Stomach (tissue), 9 donors: ENCODE results near the gene EVL. TPM values are rescaled to one million over a fixed set of nuclear protein-coding genes. Genes with fewer than 3 reads are reported as not detected.

Source experiments
- DNase-seq, 2 donors: peaks; one replicate each; pipeline versions ENCODE4 v3.0.0 to v3.0.0-alpha.2; 2013 to 2019
- H3K27ac ChIP-seq, 5 donors: fragments of 200-600 bp in 4 of 5; sonication (generic) in 4 of 5; one replicate each; pipeline ENCODE4 v1.5.1; 2013 to 2019; ENCODE audit warnings: mild to moderate bottlenecking in 1 of 5, moderate library complexity in 1 of 5
- H3K27me3 ChIP-seq, 3 donors: fragments of 200-600 bp; sonication (generic); one replicate each; pipeline ENCODE4 v1.5.1; 2017 to 2019; ENCODE audit warnings: mixed run types in 1 of 3
- H3K36me3 ChIP-seq, 4 donors: fragments of 200-600 bp; sonication (generic); 1 replicate in 3 of 4; 2 replicates in 1 of 4; pipeline ENCODE4 v1.5.1; 2016 to 2019
- H3K4me1 ChIP-seq, 4 donors: fragments of 200-600 bp; sonication (generic); one replicate each; pipeline ENCODE4 v1.5.1; 2016 to 2019
- H3K4me3 ChIP-seq, 4 donors: fragments of 200-600 bp; sonication (generic) in 3 of 4; one replicate each; pipeline ENCODE4 v1.5.1; 2016 to 2019; ENCODE audit warnings: mild to moderate bottlenecking in 1 of 4
- H3K9me3 ChIP-seq, 4 donors: fragments of 200-600 bp; sonication (generic); one replicate each; pipeline ENCODE4 v1.5.1; 2016 to 2019
- EP300 ChIP-seq: sonication (generic); formaldehyde crosslinking; IDR thresholded peaks from one replicate; pipeline ENCODE4 v1.6.1; 2017; ENCODE audit warnings: antibody characterized with exemption
- POLR2A ChIP-seq, 4 donors: fragments of 450-650 bp; IDR thresholded peaks; one replicate each; pipeline ENCODE4 v1.6.1; 2016; ENCODE audit warnings: antibody characterized with exemption in 4 of 4, control low read depth in 2 of 4, mild to moderate bottlenecking in 1 of 4, moderate library complexity in 1 of 4
- POLR2AphosphoS5 ChIP-seq, 3 donors: sonication (generic); formaldehyde crosslinking; IDR thresholded peaks; one replicate each; pipeline ENCODE4 v1.6.1; 2016; ENCODE audit warnings: antibody characterized with exemption in 3 of 3
- WGBS, 5 donors: extraction: QIAGEN DNeasy Blood & Tissue Kit in 3 of 5; methylation state at CpG; one replicate each; pipeline versions ENCODE4 v1.1.5 to v1.1.7; 2013 to 2018; 5-methylcytosine and 5-hydroxymethylcytosine counted together
- intact Hi-C: fragments of 100-400 bp; cut with DNase I; formaldehyde crosslinking; loops from one replicate; pipeline ENCODE4 v1.15.1; 2023; ENCODE audit warnings: low total_unique reads
- polyA plus RNA-seq, 3 donors: library from polyadenylated mRNA; stranded (reverse); fragments of 200-250 nt; gene quantifications; one replicate each; pipeline ENCODE4 v1.2.3, GENCODE V29; 2013
- total RNA-seq, 5 donors: library from RNA; depleted of rRNA; stranded (reverse); fragments of >200 nt; gene quantifications; one replicate each; pipeline versions ENCODE4 v1.1.0 to v1.2.3, GENCODE V29; 2014 to 2016
- TF ChIP-seq, protein P1 (sequence below), 7 experiments: fragments of 450-650 bp in 4 of 7; fragments of 200-600 bp in 3 of 7; sonication (generic) in 3 of 7; IDR thresholded peaks; one replicate each; pipeline ENCODE4 v1.5.1; 2016 to 2019; ENCODE audit warnings: antibody characterized with exemption in 7 of 7, control low read depth in 2 of 7, mild to moderate bottlenecking in 1 of 7
- donor health status: healthy with polysubstance abuse.
- donor health status: Bipolar disorder and iron deficiency.
- donor health status: healthy.

EVL gene
- total and polyA plus RNA-seq, 8 donors = 23.3 to 111 (median 39.7) TPM

DNA sequence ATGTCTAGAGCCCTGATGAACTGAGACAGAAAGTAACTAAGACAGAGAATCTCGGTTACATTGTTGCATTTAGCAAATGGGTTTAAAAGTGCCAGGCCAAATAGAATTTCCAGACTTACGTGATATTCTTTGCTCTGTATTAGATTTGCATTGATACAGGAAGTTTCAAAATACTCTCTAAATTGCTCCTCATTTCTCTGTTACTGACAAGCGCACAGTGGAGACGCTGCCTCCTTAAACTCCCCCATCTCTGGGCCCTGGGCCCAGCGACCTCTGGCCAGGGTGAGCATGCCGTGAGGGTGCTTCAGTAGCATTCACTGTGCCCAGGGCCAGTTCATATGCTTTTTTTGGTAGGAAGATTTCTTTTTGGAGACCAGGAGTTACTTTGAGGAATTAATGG, 22.9 kb upstream of the EVL start:
- H3K4me3 ChIP-seq = no peak overlapping the region
- no peaks in the 10 kb centered on the region for H3K9me3 ChIP-seq
- intact Hi-C loops = no loop called here
- TF ChIP-seq, protein P1, sequence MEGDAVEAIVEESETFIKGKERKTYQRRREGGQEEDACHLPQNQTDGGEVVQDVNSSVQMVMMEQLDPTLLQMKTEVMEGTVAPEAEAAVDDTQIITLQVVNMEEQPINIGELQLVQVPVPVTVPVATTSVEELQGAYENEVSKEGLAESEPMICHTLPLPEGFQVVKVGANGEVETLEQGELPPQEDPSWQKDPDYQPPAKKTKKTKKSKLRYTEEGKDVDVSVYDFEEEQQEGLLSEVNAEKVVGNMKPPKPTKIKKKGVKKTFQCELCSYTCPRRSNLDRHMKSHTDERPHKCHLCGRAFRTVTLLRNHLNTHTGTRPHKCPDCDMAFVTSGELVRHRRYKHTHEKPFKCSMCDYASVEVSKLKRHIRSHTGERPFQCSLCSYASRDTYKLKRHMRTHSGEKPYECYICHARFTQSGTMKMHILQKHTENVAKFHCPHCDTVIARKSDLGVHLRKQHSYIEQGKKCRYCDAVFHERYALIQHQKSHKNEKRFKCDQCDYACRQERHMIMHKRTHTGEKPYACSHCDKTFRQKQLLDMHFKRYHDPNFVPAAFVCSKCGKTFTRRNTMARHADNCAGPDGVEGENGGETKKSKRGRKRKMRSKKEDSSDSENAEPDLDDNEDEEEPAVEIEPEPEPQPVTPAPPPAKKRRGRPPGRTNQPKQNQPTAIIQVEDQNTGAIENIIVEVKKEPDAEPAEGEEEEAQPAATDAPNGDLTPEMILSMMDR (IDR thresholded peaks at IDR 0.05) = no peak
- peaks cover 0 to 26% (median 8%) of the 10 kb centered on the region in 4 donors for H3K4me1 ChIP-seq
- WGBS, 5 donors = 72 to 91% (median 85%) methylated on average over 6 of the region's 6 CpGs
- no peak for DNase-seq
- no peaks in the 10 kb centered on the region for H3K36me3 ChIP-seq
- no peaks in the 10 kb centered on the region for H3K27me3 ChIP-seq
- H3K27ac ChIP-seq = no peak overlapping the region

DNA sequence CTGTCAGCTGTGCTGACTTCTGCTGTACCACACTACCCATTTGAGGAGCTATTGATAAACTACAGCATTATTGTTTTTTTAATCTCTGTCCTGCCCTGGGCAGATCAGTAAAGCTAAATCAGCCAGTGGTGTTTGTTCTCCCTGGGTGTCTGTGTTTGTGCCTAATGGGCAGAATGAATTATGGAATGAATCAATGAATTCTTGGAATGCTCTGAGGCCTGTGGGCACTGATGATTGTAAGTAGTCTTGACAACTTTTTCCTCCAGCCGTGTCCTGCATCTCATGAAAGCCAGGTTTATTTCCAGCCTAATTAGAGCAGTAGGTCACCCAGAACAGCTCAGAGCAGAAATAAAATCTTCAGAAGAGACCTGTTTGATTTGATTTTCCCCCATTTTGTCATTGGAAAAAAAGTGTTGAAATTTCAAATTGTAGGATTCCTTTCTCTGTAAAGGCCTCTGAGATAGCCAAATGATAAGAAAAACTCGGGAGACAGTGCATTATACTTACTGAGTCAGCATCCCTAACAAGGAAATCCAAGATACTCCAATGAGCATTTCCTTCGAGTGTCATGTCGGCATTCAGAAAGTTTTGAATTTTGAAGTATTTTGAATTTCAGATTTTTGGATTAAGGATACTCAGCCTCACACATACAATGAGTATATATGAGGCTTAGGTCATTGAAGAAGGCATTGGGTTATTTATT, 19.4 kb upstream of the EVL start:
- TF ChIP-seq POLR2A (IDR thresholded peaks at IDR 0.05) = no peak
- TF ChIP-seq EP300 = no peak
- TF ChIP-seq, protein P1 (IDR thresholded peaks at IDR 0.05) = no peak
- TF ChIP-seq POLR2AphosphoS5 (IDR thresholded peaks at IDR 0.05) = no peak
- 68 to 83% (median 75%) methylated on average over 4 of the region's 4 CpGs for WGBS, 5 donors
- no peak overlapping the region for H3K27ac ChIP-seq

DNA sequence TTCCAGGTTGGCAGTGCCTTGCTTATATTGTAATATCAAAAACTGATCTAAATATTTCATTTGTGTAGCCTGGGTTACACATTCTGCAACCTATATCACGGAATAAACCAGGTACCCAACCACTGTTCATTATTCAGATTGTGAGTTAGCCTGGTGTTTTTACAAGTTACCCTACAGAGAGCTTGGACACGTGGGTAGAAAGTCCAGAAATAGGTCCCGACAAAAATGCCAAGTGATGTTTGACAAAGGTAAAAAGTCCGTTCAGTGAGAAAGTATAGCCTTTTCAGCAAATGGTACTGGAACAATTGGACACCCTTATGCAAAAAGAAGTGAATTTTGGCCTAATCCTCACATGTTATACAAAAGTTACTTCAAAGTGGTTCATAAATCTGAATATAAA, 17.6 kb upstream of the EVL start:
- peaks cover 0 to 21% (median 7%) of the 10 kb centered on the region in 4 donors for H3K4me1 ChIP-seq
- no peaks in the 10 kb centered on the region for H3K36me3 ChIP-seq
- H3K4me3 ChIP-seq = no peak overlapping the region
- no peaks in the 10 kb centered on the region for H3K27me3 ChIP-seq
- H3K9me3 ChIP-seq = no peaks in the 10 kb centered on the region
- intact Hi-C loops = no loop called here
- H3K27ac ChIP-seq = no peak overlapping the region
- TF ChIP-seq POLR2A (IDR thresholded peaks at IDR 0.05) = no peak
- no peak for TF ChIP-seq POLR2AphosphoS5 (IDR thresholded peaks at IDR 0.05)
- TF ChIP-seq EP300 = no peak
- WGBS, 5 donors = 88 to 96% (median 92%) methylated on average over 4 of the region's 4 CpGs
- no peak for DNase-seq

More for the DNA sequence above, 19.4 kb upstream of the EVL start:
- DNase-seq = no peak
- no peaks in the 10 kb centered on the region for H3K36me3 ChIP-seq
- H3K4me1 ChIP-seq = peaks cover 0 to 21% (median 7%) of the 10 kb centered on the region in 4 donors
- no peak overlapping the region for H3K4me3 ChIP-seq
- intact Hi-C loops = no loop called here
- H3K9me3 ChIP-seq = no peaks in the 10 kb centered on the region
- H3K27me3 ChIP-seq = no peaks in the 10 kb centered on the region

DNA sequence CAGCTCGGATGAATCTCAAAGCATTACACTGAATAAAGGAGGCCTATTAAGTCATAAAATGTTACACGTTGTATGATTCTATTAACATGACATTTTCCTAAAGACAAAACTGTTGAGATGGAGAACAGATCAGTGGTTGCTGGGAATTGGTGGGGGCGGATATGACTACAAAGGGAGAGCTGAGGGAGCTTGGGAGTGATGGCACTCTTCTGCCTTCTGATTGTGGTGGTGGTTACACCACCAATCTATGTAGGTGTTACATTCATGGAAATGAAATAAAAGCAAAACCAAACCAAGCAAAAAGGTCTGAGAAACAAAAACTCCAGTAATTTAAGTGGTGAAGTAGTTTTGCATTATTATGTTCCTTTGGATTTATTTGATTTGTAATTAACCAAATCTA, 16.4 kb upstream of the EVL start:
- no peak for TF ChIP-seq POLR2AphosphoS5 (IDR thresholded peaks at IDR 0.05)
- TF ChIP-seq, protein P1 (IDR thresholded peaks at IDR 0.05) = no peak
- no peak for TF ChIP-seq EP300
- TF ChIP-seq POLR2A (IDR thresholded peaks at IDR 0.05) = no peak
- WGBS, 5 donors = 69 to 86% (median 78%) methylated on average over 3 of the region's 3 CpGs
- intact Hi-C loops = no loop called here
- H3K27me3 ChIP-seq = no peaks in the 10 kb centered on the region
- no peak for DNase-seq
- H3K4me3 ChIP-seq = no peak overlapping the region
- H3K27ac ChIP-seq = no peak overlapping the region
- H3K36me3 ChIP-seq = no peaks in the 10 kb centered on the region
- no peaks in the 10 kb centered on the region for H3K9me3 ChIP-seq
- peaks cover 0 to 21% (median 7%) of the 10 kb centered on the region in 4 donors for H3K4me1 ChIP-seq

DNA sequence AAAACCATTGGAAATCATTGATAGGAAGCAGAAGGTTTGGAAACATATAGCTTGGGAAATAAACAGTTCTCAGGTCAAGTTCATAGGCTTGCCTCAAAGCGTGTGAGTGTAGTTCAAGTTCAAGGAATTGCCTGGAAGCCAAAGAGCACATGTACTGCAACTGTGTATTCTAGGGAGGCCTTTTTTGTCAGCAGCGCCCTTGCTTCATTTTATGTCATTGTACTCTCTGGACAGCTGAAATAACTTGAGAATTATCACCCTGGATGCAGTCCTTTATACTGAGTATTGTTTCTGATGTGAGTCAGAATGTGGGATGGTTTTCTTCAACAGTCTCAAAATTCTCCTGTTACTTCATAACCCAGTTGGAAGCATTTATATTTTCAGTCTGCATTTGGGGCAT, 16.0 kb upstream of the EVL start:
- H3K27ac ChIP-seq = no peak overlapping the region
- DNase-seq = no peak
- H3K4me1 ChIP-seq = peaks cover 0 to 21% (median 7%) of the 10 kb centered on the region in 4 donors
- WGBS, 5 donors = 65 to 82% (median 73%) methylated on average over 2 of the region's 2 CpGs
- no peaks in the 10 kb centered on the region for H3K36me3 ChIP-seq
- no peaks in the 10 kb centered on the region for H3K27me3 ChIP-seq
- no peaks in the 10 kb centered on the region for H3K9me3 ChIP-seq
- intact Hi-C loops = no loop called here
- TF ChIP-seq EP300 = no peak
- no peak overlapping the region for H3K4me3 ChIP-seq
